Astrocyte of the cerebellum (primary cell): ENCODE results near the gene LIN37.

Experiments used
- DNase-seq: peaks from one replicate; pipeline ENCODE4 v3.0.0-alpha.2; 2011; ENCODE audit warnings: low read depth
- H3K4me3 ChIP-seq: 2 replicates; pipeline ENCODE4 v1.5.1; 2011; ENCODE audit warnings: mild to moderate bottlenecking, low read depth, low read length, moderate library complexity
- in situ Hi-C: cut with HindIII; loops from 2 replicates; pipeline ENCODE4 v1.10.0; 2017; ENCODE audit warnings: low sequenced_read_pairs
- TF ChIP-seq, protein P1 (sequence below): IDR thresholded peaks from 2 replicates; pipeline ENCODE4 v1.5.1; 2012; ENCODE audit warnings: low read length, low read depth, moderate library complexity, mild to moderate bottlenecking; ENCODE audit errors: missing control alignments

Gene LIN37

GRCh38 chr19:35733180-35734125 lies 14.9 kb upstream of the LIN37 start:
- TF ChIP-seq, protein P1, sequence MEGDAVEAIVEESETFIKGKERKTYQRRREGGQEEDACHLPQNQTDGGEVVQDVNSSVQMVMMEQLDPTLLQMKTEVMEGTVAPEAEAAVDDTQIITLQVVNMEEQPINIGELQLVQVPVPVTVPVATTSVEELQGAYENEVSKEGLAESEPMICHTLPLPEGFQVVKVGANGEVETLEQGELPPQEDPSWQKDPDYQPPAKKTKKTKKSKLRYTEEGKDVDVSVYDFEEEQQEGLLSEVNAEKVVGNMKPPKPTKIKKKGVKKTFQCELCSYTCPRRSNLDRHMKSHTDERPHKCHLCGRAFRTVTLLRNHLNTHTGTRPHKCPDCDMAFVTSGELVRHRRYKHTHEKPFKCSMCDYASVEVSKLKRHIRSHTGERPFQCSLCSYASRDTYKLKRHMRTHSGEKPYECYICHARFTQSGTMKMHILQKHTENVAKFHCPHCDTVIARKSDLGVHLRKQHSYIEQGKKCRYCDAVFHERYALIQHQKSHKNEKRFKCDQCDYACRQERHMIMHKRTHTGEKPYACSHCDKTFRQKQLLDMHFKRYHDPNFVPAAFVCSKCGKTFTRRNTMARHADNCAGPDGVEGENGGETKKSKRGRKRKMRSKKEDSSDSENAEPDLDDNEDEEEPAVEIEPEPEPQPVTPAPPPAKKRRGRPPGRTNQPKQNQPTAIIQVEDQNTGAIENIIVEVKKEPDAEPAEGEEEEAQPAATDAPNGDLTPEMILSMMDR = no peak
- in situ Hi-C loops = no loop called here
- no peak for DNase-seq
- H3K4me3 ChIP-seq = no peak overlapping the region

DNA sequence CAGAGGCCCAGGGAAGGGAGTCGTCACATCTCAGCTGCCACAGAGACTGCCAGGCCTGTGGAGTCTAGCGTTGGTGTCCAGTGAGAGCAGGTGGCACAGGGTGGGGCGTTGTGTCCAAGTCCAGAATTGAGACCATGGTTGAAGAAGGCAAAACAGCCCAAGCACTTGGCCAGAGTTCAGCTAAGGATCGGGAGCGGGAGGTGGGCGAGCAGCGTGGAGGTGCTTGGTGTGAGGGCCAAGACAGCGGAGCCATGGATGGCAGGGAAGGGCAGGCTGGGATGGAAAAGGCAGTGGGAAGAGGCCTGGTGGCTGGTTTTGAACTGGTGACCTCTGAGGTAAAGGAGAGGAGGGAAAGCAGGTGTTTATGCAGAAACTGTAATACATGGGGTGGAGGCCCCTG lies 14.1 kb upstream of the LIN37 start:
- H3K4me3 ChIP-seq = no peak overlapping the region
- TF ChIP-seq, protein P1 = no peak
- in situ Hi-C loops = no loop called here
- no peak for DNase-seq

- no peak overlapping the region for H3K4me3 ChIP-seq
- in situ Hi-C loops = no loop called here
- TF ChIP-seq, protein P1 = no peak
Measured at GRCh38 chr19:35734889-35735288, 13.5 kb upstream of the LIN37 start.

DNA sequence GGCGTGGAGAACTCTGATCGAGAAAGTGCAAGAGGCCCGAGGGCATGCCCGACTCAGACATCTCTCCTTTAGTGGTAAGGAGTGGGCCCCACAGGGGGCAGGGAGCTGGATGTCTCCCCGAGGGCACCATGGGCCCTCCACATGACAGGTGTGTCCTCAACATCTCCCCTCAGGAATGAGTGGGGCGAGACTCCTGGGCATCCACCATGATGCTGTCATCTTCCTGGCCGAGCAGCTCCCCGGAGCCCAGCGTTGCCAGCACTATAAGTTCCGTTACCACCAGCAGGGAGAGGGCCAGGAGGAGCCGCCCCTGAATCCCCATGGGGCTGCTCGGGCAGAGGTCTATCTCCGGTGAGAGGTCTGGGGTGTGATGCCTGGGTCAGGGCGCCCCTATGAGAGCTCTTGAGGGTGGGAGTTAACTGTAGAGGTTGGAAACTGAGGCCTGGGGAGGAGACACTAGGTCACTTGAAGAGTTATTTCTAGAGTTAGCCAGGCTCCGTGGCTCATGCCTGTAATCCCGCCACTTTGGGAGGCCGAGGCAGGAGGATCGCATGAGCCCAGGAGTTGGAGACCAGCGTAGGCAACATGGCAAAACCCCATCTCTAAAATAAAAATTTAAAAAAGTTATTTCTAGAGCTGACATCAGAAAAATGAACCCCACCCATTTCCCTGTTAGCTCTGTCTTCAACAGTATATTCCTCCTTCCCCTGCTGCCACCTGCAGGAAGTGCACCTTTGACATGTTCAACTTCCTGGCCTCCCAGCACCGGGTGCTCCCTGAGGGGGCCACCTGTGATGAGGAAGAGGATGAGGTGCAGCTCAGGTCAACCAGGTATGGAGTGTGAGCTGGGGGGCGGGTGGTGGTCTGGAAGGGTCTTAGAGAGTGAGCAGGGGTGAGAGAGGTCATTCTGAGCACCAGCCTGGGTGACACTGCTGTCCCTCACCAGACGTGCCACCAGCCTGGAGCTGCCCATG lies 11.2 kb upstream of the LIN37 start:
- H3K4me3 ChIP-seq = no peak overlapping the region
- in situ Hi-C loops = no loop called here
- no peak for DNase-seq
- TF ChIP-seq, protein P1 = peak; percentile 9

More at GRCh38 chr19:35734889-35735288, 13.5 kb upstream of the LIN37 start:
- no peak for DNase-seq

- H3K4me3 ChIP-seq = no peak overlapping the region
- DNase-seq = no peak
- in situ Hi-C loops = no loop called here
- TF ChIP-seq, protein P1 = no peak
Measured at GRCh38 chr19:35738021-35738886, 10.1 kb upstream of the LIN37 start.

DNA sequence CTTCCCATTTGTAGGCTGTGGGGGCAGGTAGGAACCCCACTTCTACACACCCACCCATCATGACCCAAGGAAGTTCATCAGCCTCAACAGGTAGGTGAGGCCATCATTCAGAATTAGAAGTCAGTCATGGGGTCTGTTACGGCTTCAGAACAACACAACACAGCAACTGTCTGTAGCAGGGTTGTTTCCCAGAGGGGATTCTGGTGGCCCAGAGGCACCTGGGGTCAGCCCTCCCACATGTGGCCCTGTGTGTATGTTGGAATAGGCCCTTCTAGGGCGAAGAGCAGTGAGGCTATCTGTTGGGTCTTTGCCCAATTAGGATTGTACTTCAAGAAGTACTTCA lies 9.5 kb upstream of the LIN37 start:
- TF ChIP-seq, protein P1 = no peak
- H3K4me3 ChIP-seq = no peak overlapping the region
- no peak for DNase-seq
- in situ Hi-C loops = no loop called here
